ENCODE results near the gene FLRT1. TPM values are rescaled to one million over a fixed set of nuclear protein-coding genes. Genes with fewer than 3 reads are reported as not detected.

FLRT1 gene
- total and polyA plus RNA-seq, 3 donors from 2014 or later = 0.67 to 0.79 (median 0.74) TPM

DNA sequence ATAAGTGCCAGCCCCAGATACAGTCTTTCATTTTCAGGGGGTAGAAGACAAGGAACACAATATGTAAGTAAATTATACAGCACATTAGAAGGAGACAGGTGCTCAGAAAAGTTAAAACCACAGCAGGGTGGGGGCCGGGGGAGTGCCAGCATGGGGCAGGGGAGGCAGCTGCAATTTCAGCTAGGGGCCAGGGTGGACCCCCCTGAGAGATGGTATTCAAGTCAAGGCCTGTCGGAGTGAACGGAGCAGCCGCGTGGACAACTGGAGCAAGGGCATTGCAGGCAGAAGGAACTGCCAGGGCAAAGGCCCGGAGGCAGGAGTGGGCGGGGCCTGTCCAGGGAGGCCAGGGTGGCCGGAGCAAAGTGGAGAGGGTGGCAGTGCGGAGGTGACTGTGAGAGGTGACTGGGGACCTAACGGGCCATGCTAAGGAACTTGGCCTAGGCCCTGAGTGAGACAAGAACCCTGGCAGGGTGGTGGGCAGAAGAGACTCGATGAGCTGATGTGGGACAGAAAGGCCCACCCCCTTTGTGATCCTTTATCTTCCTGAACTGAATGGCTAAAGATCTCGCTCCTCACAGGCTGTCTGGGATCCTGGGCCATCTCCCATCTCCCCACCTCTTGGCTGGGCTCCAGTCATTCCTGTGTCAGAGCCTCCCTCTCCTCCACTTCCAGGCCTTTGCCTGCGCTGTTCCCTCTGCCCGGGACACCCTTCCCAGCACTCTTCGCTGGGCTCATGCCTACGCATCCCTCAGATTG, 22.4 kb upstream of the FLRT1 start:
- Histone ChIP-seq H3K36me3 (ENCODE audit: low read depth, missing control alignments) (no peaks in the 10 kb centered on the region), H3K27me3 (no peaks in the 10 kb centered on the region), H3K9me3 (no peaks in the 10 kb centered on the region), H3K4me3 (no peak overlapping the region), H3K27ac (no peak overlapping the region), H3K4me1 (peaks cover 7% of the 10 kb centered on the region)
- no peak for DNase-seq
- intact Hi-C loops (cut with DNase I; ENCODE audit: low total_unique reads) = no loop called here
- TF ChIP-seq POLR2A (IDR thresholded peaks at IDR 0.05) (no peak), CTCF (IDR thresholded peaks at IDR 0.05) (no peak)
- WGBS, 2 donors = 93 to 94% methylated on average over 15 to 16 of the region's 16 CpGs

DNA sequence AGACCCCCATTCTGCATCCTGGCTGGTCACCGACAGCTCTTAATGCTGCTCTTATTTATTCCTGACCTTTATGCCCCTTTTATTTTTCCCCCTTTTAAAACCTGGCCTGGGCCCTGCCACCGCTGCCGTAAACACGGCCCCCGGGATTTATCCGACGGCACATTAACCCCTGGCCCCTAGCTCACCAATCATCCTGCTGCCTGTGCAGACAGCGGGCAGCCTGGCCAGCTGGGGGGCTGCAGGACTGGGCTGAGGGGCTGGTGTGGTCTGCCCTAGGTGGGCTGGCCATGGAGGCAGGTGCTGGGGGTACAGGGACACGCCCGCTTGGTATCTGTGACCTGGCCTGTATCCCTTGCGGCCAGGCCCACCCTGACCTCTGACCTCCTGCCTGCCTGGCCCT, 21.4 kb upstream of the FLRT1 start:
- no peaks in the 10 kb centered on the region for H3K36me3 ChIP-seq (ENCODE audit: low read depth, missing control alignments)
- peaks cover 14% of the 10 kb centered on the region for H3K4me1 ChIP-seq
- DNase-seq = no peak
- no peaks in the 10 kb centered on the region for H3K27me3 ChIP-seq
- TF ChIP-seq CTCF (IDR thresholded peaks at IDR 0.05) (no peak), POLR2A (IDR thresholded peaks at IDR 0.05) (no peak)
- 87 to 92% methylated on average over 6 to 11 of the region's 11 CpGs for WGBS, 2 donors
- H3K4me3 ChIP-seq = no peak overlapping the region
- intact Hi-C loops (cut with DNase I; ENCODE audit: low total_unique reads) = no loop called here
- no peaks in the 10 kb centered on the region for H3K9me3 ChIP-seq
- no peak overlapping the region for H3K27ac ChIP-seq

- H3K4me3 ChIP-seq = no peak overlapping the region
- no peaks in the 10 kb centered on the region for H3K9me3 ChIP-seq
- no peak for TF ChIP-seq CTCF (IDR thresholded peaks at IDR 0.05)
- no peak for TF ChIP-seq POLR2A (IDR thresholded peaks at IDR 0.05)
- WGBS, 2 donors = 85 to 86% methylated on average over 18 to 20 of the region's 20 CpGs
- H3K27me3 ChIP-seq = no peaks in the 10 kb centered on the region
- H3K27ac ChIP-seq = no peak overlapping the region
- DNase-seq = no peak
- H3K36me3 ChIP-seq (ENCODE audit: low read depth, missing control alignments) = no peaks in the 10 kb centered on the region
- H3K4me1 ChIP-seq = peaks cover 14% of the 10 kb centered on the region
- intact Hi-C loops (cut with DNase I; ENCODE audit: low total_unique reads) = no loop called here
Observed at GRCh38 chr11:64015510-64015909, 20.2 kb upstream of the FLRT1 start.

DNA sequence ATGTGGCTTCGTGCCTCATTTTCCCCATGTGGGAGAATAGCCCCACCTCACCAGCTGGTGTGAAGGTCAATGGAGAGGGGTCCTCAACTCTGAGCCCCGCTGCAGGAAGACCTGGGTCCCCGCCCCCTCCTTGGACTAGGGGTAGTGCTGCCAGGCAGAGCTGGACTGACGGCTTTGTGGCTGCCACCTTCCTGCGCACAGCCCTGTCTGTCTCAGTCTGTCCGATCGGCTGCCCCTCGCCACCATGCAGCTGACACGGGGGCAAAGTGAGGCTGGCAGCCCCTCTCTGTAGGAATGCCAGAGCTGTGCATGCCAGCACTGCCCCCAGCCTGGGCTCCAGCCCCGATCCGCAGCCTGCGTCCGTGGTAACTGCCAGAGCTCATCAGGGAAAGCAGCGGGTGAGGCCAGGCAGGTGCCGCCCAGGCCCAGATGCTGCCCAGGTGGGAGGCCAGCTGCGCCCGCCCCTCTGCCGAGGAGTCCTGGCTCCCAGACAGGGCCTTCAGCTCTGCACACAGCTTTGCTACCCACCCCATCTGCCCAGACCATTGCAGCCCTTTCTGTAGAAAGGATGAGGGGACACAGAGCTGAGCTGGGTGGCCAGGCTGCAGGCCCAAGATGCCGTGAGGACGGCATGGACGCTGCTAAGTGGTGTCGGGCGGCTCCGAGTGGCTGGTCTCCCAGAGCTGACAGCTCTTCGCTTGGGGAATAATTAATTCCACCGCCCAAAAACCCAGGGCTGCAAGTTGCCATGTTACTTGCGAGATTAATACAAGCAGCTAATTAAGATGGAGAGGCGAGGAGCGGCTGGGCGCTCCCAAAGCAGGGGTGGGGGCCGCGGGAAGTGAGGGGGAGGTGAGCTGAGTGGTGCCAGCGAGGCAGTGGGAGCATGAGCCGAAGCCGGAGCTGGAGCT, 19.5 kb upstream of the FLRT1 start:
- 85 to 94% methylated on average over 18 to 33 of the region's 35 CpGs for WGBS, 2 donors
- H3K9me3 ChIP-seq = no peaks in the 10 kb centered on the region
- H3K4me1 ChIP-seq = peaks cover 14% of the 10 kb centered on the region
- no peaks in the 10 kb centered on the region for H3K36me3 ChIP-seq (ENCODE audit: low read depth, missing control alignments)
- no peak for DNase-seq
- H3K4me3 ChIP-seq = no peak overlapping the region
- H3K27ac ChIP-seq = no peak overlapping the region
- no peaks in the 10 kb centered on the region for H3K27me3 ChIP-seq
- no peak for TF ChIP-seq POLR2A (IDR thresholded peaks at IDR 0.05)
- TF ChIP-seq CTCF (IDR thresholded peaks at IDR 0.05) = no peak
- intact Hi-C loops (cut with DNase I; ENCODE audit: low total_unique reads) = no loop called here

All from testis (tissue), 3 donors.